GM12873 (cell line): ENCODE measurements around the gene STING1.

Source experiments
- CTCF ChIP-seq: IDR thresholded peaks from 2 replicates; pipeline ENCODE4 v1.5.1; 2012; ENCODE audit warnings: low read depth, mild to moderate bottlenecking, moderate library complexity, low read length, control low read depth; ENCODE audit not compliant: insufficient read depth; ENCODE audit errors: missing control alignments

STING1 gene

GRCh38 chr5:139514486-139514856, 31.9 kb upstream of the STING1 start:
- no peak for TF ChIP-seq CTCF

GRCh38 chr5:139513852-139514485, 31.4 kb upstream of the STING1 start:
- no peak for TF ChIP-seq CTCF

- peak; percentile 83 for TF ChIP-seq CTCF
Observed at GRCh38 chr5:139513434-139513833, 30.9 kb upstream of the STING1 start.

- TF ChIP-seq CTCF: peak; percentile 25
Observed at GRCh38 chr5:139512786-139513390, 30.3 kb upstream of the STING1 start.

- no peak for TF ChIP-seq CTCF
Observed at GRCh38 chr5:139501381-139501780, 18.8 kb upstream of the STING1 start.

GRCh38 chr5:139495638-139496435, 13.3 kb upstream of the STING1 start:
- no peak for TF ChIP-seq CTCF

GRCh38 chr5:139494832-139495231, 12.3 kb upstream of the STING1 start:
- TF ChIP-seq CTCF: no peak
